HEK293 (cell line): ENCODE results near the gene PRPF38B.

Experiments
- GLI2 ChIP-seq: fragments of 450-650 bp; formaldehyde crosslinking; IDR thresholded peaks from 2 replicates; pipeline ENCODE4; 2017; ENCODE audit warnings: missing biosample characterization, missing genetic modification characterization, low read depth, borderline replicate concordance
- GLI4 ChIP-seq: fragments of 450-650 bp; formaldehyde crosslinking; IDR thresholded peaks from 2 replicates; pipeline ENCODE4 v1.5.1; 2016; ENCODE audit warnings: missing biosample characterization, missing genetic modification characterization
- GLIS1 ChIP-seq: fragments of 450-650 bp; formaldehyde crosslinking; IDR thresholded peaks from 2 replicates; pipeline ENCODE4 v1.5.1; 2016; ENCODE audit warnings: missing biosample characterization, missing genetic modification characterization
- HOXC10 ChIP-seq: sonication (generic); formaldehyde crosslinking; IDR thresholded peaks from 2 replicates; pipeline ENCODE4 v1.8.1; 2023; ENCODE audit warnings: mild to moderate bottlenecking, missing genetic modification reagents
- KLF7 ChIP-seq: fragments of 450-650 bp; formaldehyde crosslinking; IDR thresholded peaks from 2 replicates; pipeline ENCODE4 v1.5.1; 2016; ENCODE audit warnings: missing biosample characterization, missing genetic modification characterization, borderline replicate concordance
- REPIN1 ChIP-seq: fragments of 450-650 bp; formaldehyde crosslinking; IDR thresholded peaks from 2 replicates; pipeline ENCODE4 v1.5.1; 2017; ENCODE audit warnings: missing biosample characterization, missing genetic modification characterization, low read depth
- SETDB1 ChIP-seq: IDR thresholded peaks from one replicate; pipeline ENCODE4 v1.6.1; 2017; ENCODE audit warnings: mild to moderate bottlenecking, low read length, moderate library complexity, mixed read lengths; ENCODE audit not compliant: insufficient read length
- SP3 ChIP-seq: fragments of 450-650 bp; formaldehyde crosslinking; IDR thresholded peaks from 2 replicates; pipeline ENCODE4 v1.5.1; 2016; ENCODE audit warnings: missing biosample characterization, missing genetic modification characterization
- YY1 ChIP-seq: fragments of 450-650 bp; formaldehyde crosslinking; IDR thresholded peaks from 2 replicates; pipeline ENCODE4 v1.5.1; 2018; ENCODE audit warnings: missing biosample characterization, missing genetic modification characterization
- ZBTB20 ChIP-seq: fragments of 450-650 bp; formaldehyde crosslinking; IDR thresholded peaks from 2 replicates; pipeline ENCODE4 v1.5.1; 2016; ENCODE audit warnings: missing biosample characterization, missing genetic modification characterization
- ZNF114 ChIP-seq: fragments of 450-650 bp; formaldehyde crosslinking; IDR thresholded peaks from 2 replicates; pipeline ENCODE4 v1.5.0; 2017; ENCODE audit warnings: missing biosample characterization, missing genetic modification characterization
- ZNF169 ChIP-seq: fragments of 450-650 bp; formaldehyde crosslinking; IDR thresholded peaks from 2 replicates; pipeline ENCODE4 v1.5.1; 2016; ENCODE audit warnings: missing biosample characterization, missing genetic modification characterization
- ZNF341 ChIP-seq: fragments of 450-650 bp; formaldehyde crosslinking; IDR thresholded peaks from 2 replicates; pipeline ENCODE4; 2016; ENCODE audit warnings: low read depth, missing biosample characterization, missing genetic modification characterization
- ZNF473 ChIP-seq: fragments of 450-650 bp; formaldehyde crosslinking; IDR thresholded peaks from 2 replicates; pipeline ENCODE4 v1.5.1; 2017; ENCODE audit warnings: missing biosample characterization, missing genetic modification characterization
- ZNF510 ChIP-seq: fragments of 450-650 bp; formaldehyde crosslinking; IDR thresholded peaks from 2 replicates; pipeline ENCODE4 v1.5.1; 2018; ENCODE audit warnings: mild to moderate bottlenecking, missing genetic modification characterization, missing biosample characterization; ENCODE audit not compliant: insufficient replicate concordance
- ZNF521 ChIP-seq: fragments of 450-650 bp; formaldehyde crosslinking; IDR thresholded peaks from 2 replicates; pipeline ENCODE4 v1.5.1; 2017; ENCODE audit warnings: missing biosample characterization, mild to moderate bottlenecking, missing genetic modification characterization
- ZNF561 ChIP-seq: fragments of 450-650 bp; IDR thresholded peaks from 2 replicates; pipeline ENCODE4 v1.5.1; 2018; ENCODE audit warnings: missing biosample characterization, missing genetic modification characterization, borderline replicate concordance
- ZNF610 ChIP-seq: fragments of 450-650 bp; formaldehyde crosslinking; IDR thresholded peaks from 2 replicates; pipeline ENCODE4 v1.5.1; 2016; ENCODE audit warnings: missing biosample characterization, missing genetic modification characterization, borderline replicate concordance
- ZNF704 ChIP-seq: fragments of 450-650 bp; formaldehyde crosslinking; IDR thresholded peaks from 2 replicates; pipeline ENCODE4 v1.5.1; 2016; ENCODE audit warnings: missing biosample characterization, missing genetic modification characterization
- ZNF785 ChIP-seq: fragments of 450-650 bp; formaldehyde crosslinking; IDR thresholded peaks from 2 replicates; pipeline ENCODE4 v1.5.1; 2016; ENCODE audit warnings: missing biosample characterization, missing genetic modification characterization
- ZSCAN5A ChIP-seq: fragments of 450-650 bp; formaldehyde crosslinking; IDR thresholded peaks from 2 replicates; pipeline ENCODE4 v1.5.1; 2016; ENCODE audit warnings: missing biosample characterization, missing genetic modification characterization
- ZXDB ChIP-seq: fragments of 450-650 bp; formaldehyde crosslinking; IDR thresholded peaks from 2 replicates; pipeline ENCODE4 v1.5.1; 2016; ENCODE audit warnings: missing biosample characterization, missing genetic modification characterization
- TF ChIP-seq, protein P1 (sequence below): fragments of 450-650 bp; formaldehyde crosslinking; conservative IDR thresholded peaks from 2 replicates; pipeline ENCODE4 v1.5.1; 2016; ENCODE audit warnings: low read depth, missing biosample characterization, missing genetic modification characterization
- TF ChIP-seq, protein P2 (sequence below): fragments of 450-650 bp; formaldehyde crosslinking; IDR thresholded peaks from 2 replicates; pipeline ENCODE4 v1.5.1; 2016; ENCODE audit warnings: missing biosample characterization, missing genetic modification characterization, borderline replicate concordance
- TF ChIP-seq, protein P3 (sequence below): sonication (generic); formaldehyde crosslinking; IDR thresholded peaks from 2 replicates; pipeline ENCODE4 v1.8.1; 2022; ENCODE audit warnings: mild to moderate bottlenecking, moderate library complexity, missing genetic modification reagents

Gene PRPF38B

GRCh38 chr1:108691942-108692723 is at the start of gene PRPF38B (continued):
- TF ChIP-seq, protein P1, sequence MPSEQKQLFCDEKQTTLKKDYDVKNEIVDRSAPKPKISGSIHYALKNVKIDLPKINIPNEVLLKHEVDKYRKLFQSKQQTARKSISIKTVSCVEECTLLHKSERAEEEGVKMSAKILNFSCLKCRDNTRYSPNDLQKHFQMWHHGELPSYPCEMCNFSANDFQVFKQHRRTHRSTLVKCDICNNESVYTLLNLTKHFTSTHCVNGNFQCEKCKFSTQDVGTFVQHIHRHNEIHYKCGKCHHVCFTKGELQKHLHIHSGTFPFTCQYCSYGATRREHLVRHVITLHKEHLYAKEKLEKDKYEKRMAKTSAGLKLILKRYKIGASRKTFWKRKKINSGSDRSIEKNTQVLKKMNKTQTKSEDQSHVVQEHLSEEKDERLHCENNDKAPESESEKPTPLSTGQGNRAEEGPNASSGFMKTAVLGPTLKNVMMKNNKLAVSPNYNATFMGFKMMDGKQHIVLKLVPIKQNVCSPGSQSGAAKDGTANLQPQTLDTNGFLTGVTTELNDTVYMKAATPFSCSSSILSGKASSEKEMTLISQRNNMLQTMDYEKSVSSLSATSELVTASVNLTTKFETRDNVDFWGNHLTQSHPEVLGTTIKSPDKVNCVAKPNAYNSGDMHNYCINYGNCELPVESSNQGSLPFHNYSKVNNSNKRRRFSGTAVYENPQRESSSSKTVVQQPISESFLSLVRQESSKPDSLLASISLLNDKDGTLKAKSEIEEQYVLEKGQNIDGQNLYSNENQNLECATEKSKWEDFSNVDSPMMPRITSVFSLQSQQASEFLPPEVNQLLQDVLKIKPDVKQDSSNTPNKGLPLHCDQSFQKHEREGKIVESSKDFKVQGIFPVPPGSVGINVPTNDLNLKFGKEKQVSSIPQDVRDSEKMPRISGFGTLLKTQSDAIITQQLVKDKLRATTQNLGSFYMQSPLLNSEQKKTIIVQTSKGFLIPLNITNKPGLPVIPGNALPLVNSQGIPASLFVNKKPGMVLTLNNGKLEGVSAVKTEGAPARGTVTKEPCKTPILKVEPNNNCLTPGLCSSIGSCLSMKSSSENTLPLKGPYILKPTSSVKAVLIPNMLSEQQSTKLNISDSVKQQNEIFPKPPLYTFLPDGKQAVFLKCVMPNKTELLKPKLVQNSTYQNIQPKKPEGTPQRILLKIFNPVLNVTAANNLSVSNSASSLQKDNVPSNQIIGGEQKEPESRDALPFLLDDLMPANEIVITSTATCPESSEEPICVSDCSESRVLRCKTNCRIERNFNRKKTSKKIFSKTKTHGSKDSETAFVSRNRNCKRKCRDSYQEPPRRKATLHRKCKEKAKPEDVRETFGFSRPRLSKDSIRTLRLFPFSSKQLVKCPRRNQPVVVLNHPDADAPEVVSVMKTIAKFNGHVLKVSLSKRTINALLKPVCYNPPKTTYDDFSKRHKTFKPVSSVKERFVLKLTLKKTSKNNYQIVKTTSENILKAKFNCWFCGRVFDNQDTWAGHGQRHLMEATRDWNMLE, result peak; percentile 78
- TF ChIP-seq, protein P2, sequence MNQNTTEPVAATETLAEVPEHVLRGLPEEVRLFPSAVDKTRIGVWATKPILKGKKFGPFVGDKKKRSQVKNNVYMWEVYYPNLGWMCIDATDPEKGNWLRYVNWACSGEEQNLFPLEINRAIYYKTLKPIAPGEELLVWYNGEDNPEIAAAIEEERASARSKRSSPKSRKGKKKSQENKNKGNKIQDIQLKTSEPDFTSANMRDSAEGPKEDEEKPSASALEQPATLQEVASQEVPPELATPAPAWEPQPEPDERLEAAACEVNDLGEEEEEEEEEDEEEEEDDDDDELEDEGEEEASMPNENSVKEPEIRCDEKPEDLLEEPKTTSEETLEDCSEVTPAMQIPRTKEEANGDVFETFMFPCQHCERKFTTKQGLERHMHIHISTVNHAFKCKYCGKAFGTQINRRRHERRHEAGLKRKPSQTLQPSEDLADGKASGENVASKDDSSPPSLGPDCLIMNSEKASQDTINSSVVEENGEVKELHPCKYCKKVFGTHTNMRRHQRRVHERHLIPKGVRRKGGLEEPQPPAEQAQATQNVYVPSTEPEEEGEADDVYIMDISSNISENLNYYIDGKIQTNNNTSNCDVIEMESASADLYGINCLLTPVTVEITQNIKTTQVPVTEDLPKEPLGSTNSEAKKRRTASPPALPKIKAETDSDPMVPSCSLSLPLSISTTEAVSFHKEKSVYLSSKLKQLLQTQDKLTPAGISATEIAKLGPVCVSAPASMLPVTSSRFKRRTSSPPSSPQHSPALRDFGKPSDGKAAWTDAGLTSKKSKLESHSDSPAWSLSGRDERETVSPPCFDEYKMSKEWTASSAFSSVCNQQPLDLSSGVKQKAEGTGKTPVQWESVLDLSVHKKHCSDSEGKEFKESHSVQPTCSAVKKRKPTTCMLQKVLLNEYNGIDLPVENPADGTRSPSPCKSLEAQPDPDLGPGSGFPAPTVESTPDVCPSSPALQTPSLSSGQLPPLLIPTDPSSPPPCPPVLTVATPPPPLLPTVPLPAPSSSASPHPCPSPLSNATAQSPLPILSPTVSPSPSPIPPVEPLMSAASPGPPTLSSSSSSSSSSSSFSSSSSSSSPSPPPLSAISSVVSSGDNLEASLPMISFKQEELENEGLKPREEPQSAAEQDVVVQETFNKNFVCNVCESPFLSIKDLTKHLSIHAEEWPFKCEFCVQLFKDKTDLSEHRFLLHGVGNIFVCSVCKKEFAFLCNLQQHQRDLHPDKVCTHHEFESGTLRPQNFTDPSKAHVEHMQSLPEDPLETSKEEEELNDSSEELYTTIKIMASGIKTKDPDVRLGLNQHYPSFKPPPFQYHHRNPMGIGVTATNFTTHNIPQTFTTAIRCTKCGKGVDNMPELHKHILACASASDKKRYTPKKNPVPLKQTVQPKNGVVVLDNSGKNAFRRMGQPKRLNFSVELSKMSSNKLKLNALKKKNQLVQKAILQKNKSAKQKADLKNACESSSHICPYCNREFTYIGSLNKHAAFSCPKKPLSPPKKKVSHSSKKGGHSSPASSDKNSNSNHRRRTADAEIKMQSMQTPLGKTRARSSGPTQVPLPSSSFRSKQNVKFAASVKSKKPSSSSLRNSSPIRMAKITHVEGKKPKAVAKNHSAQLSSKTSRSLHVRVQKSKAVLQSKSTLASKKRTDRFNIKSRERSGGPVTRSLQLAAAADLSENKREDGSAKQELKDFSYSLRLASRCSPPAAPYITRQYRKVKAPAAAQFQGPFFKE, result no peak
- TF ChIP-seq ZBTB20 (tag by site-specific recombination) (peak; percentile 69; the same call in 1 of the 2 replicates), ZNF704 (tag by site-specific recombination) (no peak), HOXC10 (no peak), REPIN1 (tag by site-specific recombination) (0 out of 2 replicates have a peak, but pooled peaks have one; percentile 33), SETDB1 (no peak), GLI2 (tag by site-specific recombination) (no peak), ZNF169 (tag by site-specific recombination) (no peak), GLI4 (0 out of 2 replicates have a peak, but pooled peaks have one; percentile 10), ZNF510 (tag by site-specific recombination) (no peak), YY1 (tag by site-specific recombination) (peak; percentile 77), GLIS1 (tag by site-specific recombination) (peak; percentile 37; the same call in 1 of the 2 replicates), ZSCAN5A (tag by site-specific recombination) (peak; percentile 75; the same call in 1 of the 2 replicates), SP3 (no peak), ZNF341 (tag by site-specific recombination) (peak; percentile 79), ZNF114 (tag by site-specific recombination) (no peak), ZXDB (tag by site-specific recombination) (peak; percentile 97), ZNF610 (tag by site-specific recombination) (no peak), ZNF785 (tag by site-specific recombination) (no peak), ZNF473 (tag by site-specific recombination) (no peak), ZNF561 (no peak; the same call in 1 of the 2 replicates), ZNF521 (tag by site-specific recombination) (no peak), KLF7 (tag by site-specific recombination) (no peak)
- TF ChIP-seq, protein P3, sequence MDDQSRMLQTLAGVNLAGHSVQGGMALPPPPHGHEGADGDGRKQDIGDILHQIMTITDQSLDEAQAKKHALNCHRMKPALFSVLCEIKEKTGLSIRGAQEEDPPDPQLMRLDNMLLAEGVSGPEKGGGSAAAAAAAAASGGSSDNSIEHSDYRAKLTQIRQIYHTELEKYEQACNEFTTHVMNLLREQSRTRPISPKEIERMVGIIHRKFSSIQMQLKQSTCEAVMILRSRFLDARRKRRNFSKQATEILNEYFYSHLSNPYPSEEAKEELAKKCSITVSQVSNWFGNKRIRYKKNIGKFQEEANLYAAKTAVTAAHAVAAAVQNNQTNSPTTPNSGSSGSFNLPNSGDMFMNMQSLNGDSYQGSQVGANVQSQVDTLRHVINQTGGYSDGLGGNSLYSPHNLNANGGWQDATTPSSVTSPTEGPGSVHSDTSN, result peak; percentile 28; the same call in 1 of the 2 replicates
